Chondrocyte (in vitro differentiated cells): ENCODE measurements around the gene ABTB2. TPM values are rescaled to one million over a fixed set of nuclear protein-coding genes. Genes with fewer than 3 reads are reported as not detected.
A peak's percentile ranks its signal among the peaks of the same experiment; 100 is the strongest.

Experiments
- DNase-seq: peaks from one replicate; pipeline ENCODE4 v3.0.0; 2021; ENCODE audit warnings: mixed read lengths, low spot score
- H3K27ac Mint-ChIP-seq: one replicate; pipeline ENCODE4 v1.8.0; 2021; ENCODE audit warnings: mild to moderate bottlenecking, moderate library complexity, mixed read lengths; ENCODE audit not compliant: unreplicated experiment
- H3K27me3 Mint-ChIP-seq: 2 replicates; pipeline ENCODE4 v1.8.0; 2021; ENCODE audit warnings: low read depth, mixed read lengths
- H3K36me3 Mint-ChIP-seq: 2 replicates; pipeline ENCODE4 v1.8.0; 2021; ENCODE audit warnings: low read depth, mixed read lengths
- H3K4me1 Mint-ChIP-seq: 2 replicates; pipeline ENCODE4 v1.8.0; 2021; ENCODE audit warnings: low read depth, mild to moderate bottlenecking, mixed read lengths
- H3K4me3 Mint-ChIP-seq: one replicate; pipeline ENCODE4 v1.8.0; 2021; ENCODE audit warnings: mild to moderate bottlenecking, moderate library complexity, mixed read lengths; ENCODE audit not compliant: unreplicated experiment
- H3K9me3 Mint-ChIP-seq: 2 replicates; pipeline ENCODE4 v1.8.0; 2021; ENCODE audit warnings: low read depth, mixed read lengths
- total RNA-seq: library from RNA; stranded (reverse); gene quantifications from 3 replicates; pipeline ENCODE4 v1.2.1, GENCODE V29; 2021
- TF ChIP-seq, protein P1 (sequence below): fragments of 200-600 bp; sonication (generic); IDR thresholded peaks from 2 replicates; pipeline ENCODE4 v1.5.0; 2021; ENCODE audit warnings: antibody characterized with exemption, mild to moderate bottlenecking, moderate library complexity

Gene ABTB2
- total RNA-seq, 1 donor from 2014 or later: 3.1 TPM

- H3K27me3 Mint-ChIP-seq: no peaks in the 10 kb centered on the region
- TF ChIP-seq, protein P1, sequence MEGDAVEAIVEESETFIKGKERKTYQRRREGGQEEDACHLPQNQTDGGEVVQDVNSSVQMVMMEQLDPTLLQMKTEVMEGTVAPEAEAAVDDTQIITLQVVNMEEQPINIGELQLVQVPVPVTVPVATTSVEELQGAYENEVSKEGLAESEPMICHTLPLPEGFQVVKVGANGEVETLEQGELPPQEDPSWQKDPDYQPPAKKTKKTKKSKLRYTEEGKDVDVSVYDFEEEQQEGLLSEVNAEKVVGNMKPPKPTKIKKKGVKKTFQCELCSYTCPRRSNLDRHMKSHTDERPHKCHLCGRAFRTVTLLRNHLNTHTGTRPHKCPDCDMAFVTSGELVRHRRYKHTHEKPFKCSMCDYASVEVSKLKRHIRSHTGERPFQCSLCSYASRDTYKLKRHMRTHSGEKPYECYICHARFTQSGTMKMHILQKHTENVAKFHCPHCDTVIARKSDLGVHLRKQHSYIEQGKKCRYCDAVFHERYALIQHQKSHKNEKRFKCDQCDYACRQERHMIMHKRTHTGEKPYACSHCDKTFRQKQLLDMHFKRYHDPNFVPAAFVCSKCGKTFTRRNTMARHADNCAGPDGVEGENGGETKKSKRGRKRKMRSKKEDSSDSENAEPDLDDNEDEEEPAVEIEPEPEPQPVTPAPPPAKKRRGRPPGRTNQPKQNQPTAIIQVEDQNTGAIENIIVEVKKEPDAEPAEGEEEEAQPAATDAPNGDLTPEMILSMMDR: no peak
- DNase-seq: no peak
- no peaks in the 10 kb centered on the region for H3K4me1 Mint-ChIP-seq
- H3K27ac Mint-ChIP-seq: peak overlapping the region; percentile 8
- H3K9me3 Mint-ChIP-seq: no peaks in the 10 kb centered on the region
- no peak overlapping the region for H3K4me3 Mint-ChIP-seq
- H3K36me3 Mint-ChIP-seq: peaks cover 5% of the 10 kb centered on the region
Measured at GRCh38 chr11:34161812-34162492, 195.9 kb downstream of the ABTB2 start.

DNA sequence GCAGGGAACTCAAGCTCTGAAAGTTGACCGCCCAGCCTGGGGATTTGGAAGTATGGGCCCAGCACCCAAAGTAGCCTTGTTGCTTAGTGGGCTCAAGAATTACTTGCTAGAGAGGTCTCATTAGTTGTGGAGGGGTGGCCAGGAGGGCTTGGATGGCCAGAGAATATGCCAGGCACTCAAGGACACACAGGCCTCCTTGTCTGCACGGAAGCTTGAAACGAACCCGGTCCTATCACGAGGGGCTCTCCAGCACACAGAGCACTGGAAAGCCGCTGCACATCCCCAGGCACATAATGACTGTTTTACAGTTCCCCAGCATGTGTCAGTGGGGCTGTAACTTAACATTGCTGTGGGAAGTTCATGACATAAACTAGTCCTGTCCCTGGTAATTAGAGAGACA is 196.4 kb downstream of the ABTB2 start:
- H3K4me1 Mint-ChIP-seq: no peaks in the 10 kb centered on the region
- H3K27ac Mint-ChIP-seq: no peak overlapping the region
- no peaks in the 10 kb centered on the region for H3K9me3 Mint-ChIP-seq
- TF ChIP-seq, protein P1: no peak
- no peak overlapping the region for H3K4me3 Mint-ChIP-seq
- H3K27me3 Mint-ChIP-seq: no peaks in the 10 kb centered on the region
- no peak for DNase-seq
- H3K36me3 Mint-ChIP-seq: peaks cover 3% of the 10 kb centered on the region

DNA sequence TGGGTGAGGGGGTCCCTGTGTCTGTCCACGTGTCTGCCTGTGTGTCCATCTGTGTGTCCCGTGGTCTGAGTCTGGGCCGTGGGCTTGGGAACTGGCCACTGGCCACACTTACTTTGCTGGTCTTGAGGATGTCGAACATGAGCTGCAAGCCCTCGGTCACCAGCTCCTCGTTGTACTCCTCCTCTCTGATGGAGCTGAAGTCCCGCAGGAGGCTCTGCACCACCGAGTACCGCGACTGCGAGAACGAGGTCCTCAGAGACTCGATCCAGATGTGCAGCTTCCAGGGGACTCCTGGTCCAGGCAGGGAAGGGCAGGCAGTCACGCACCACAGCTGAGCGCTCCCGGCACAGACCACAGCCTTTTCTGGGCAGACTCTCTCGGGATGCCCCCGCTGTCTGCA is 197.0 kb downstream of the ABTB2 start:
- TF ChIP-seq, protein P1: no peak
- Mint-ChIP-seq H3K27me3 (no peaks in the 10 kb centered on the region), H3K27ac (no peak overlapping the region), H3K36me3 (peaks cover 3% of the 10 kb centered on the region), H3K4me1 (no peaks in the 10 kb centered on the region), H3K4me3 (no peak overlapping the region), H3K9me3 (no peaks in the 10 kb centered on the region)
- DNase-seq: no peak

- Mint-ChIP-seq H3K4me1 (no peaks in the 10 kb centered on the region), H3K27me3 (no peaks in the 10 kb centered on the region), H3K4me3 (no peak overlapping the region), H3K9me3 (no peaks in the 10 kb centered on the region), H3K36me3 (peaks cover 3% of the 10 kb centered on the region), H3K27ac (no peak overlapping the region)
- DNase-seq: no peak
- TF ChIP-seq, protein P1: no peak
Measured at GRCh38 chr11:34160049-34160721, 197.6 kb downstream of the ABTB2 start.

DNA sequence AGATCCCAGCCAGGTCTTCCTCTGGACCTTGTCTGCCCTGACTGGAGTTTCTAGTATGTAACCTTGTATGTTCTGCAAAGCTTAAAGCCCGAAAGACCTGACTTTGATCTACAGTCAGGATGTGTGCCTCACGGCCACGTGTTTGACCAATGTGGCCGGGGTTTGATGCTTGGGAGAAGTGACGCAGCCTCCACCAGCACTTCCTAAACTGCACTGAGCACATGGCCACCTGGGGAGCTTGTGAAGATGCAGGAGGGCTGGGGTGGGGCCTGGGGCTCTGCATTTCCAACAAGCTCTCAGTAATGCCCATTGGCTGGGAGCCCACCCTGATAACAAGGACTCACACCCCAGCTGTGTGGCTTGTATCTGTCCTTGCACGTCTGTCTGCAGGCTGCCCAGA is 199.1 kb downstream of the ABTB2 start:
- H3K4me1 Mint-ChIP-seq: peaks cover 5% of the 10 kb centered on the region
- no peaks in the 10 kb centered on the region for H3K9me3 Mint-ChIP-seq
- TF ChIP-seq, protein P1: no peak

More for the DNA sequence above, 199.1 kb downstream of the ABTB2 start:
- no peak overlapping the region for H3K27ac Mint-ChIP-seq
- no peak overlapping the region for H3K4me3 Mint-ChIP-seq
- no peak for DNase-seq
- H3K27me3 Mint-ChIP-seq: no peaks in the 10 kb centered on the region
- peaks cover 3% of the 10 kb centered on the region for H3K36me3 Mint-ChIP-seq
